ENCODE data around the gene ARHGAP10. TPM values are rescaled to one million over a fixed set of nuclear protein-coding genes. Genes with fewer than 3 reads are reported as not detected.

Gene ARHGAP10
- total RNA-seq, 1 experiment from 2014 or later, result 11.7 TPM

DNA sequence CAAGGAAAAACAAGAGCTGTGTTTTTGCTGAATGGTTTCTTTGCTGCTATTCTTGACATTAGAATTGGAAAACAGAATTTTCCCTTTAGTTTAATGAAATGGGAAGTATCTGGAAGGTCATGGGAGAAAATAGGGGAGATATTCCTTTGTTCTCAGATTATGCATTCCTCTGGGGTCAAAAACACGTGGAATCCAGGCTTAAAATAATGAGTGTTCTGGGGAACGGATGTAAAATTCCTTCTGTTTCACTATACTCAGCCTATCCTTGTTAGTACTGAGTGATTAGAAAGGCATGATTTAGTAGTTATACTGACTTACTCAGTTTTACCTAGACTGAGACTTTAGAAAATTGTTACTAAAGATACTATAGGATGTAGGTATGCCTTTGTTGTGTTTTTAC is 107.3 kb downstream of the ARHGAP10 start:
- ChIA-PET CTCF (no interaction called here), POLR2A (no interaction called here)
- no peak for ATAC-seq
- no peak for DNase-seq (ENCODE audit: low read depth, low spot score)
- in situ Hi-C loops (cut with HindIII; ENCODE audit: low pct_unique_long_range_greater_than_20kb, low sequenced_read_pairs), result no loop called here
- H3K9me3 ChIP-seq (ENCODE audit: control insufficient read depth, insufficient read depth, low read depth, low read length), result no peaks in the 10 kb centered on the region
- no peaks in the 10 kb centered on the region for H3K36me3 ChIP-seq (ENCODE audit: control insufficient read depth, insufficient read depth, low read length)
- intact Hi-C loops (cut with micrococcal nuclease; ENCODE audit: unreplicated experiment), result no loop called here
- TF ChIP-seq REST (IDR thresholded peaks at IDR 0.05; ENCODE audit: insufficient read depth in 1 of 2, low read depth in 2 of 2, low read length in 1 of 2) (no peak), TCF7L2 (IDR thresholded peaks at IDR 0.05; ENCODE audit: low read depth, low read length) (no peak), POLR2AphosphoS5 (IDR thresholded peaks at IDR 0.05; ENCODE audit: low read depth, low read length) (no peak), SIN3A (IDR thresholded peaks at IDR 0.05; ENCODE audit: borderline replicate concordance, insufficient read depth, low read depth, low read length) (no peak)
- TF ChIP-seq, protein P1, sequence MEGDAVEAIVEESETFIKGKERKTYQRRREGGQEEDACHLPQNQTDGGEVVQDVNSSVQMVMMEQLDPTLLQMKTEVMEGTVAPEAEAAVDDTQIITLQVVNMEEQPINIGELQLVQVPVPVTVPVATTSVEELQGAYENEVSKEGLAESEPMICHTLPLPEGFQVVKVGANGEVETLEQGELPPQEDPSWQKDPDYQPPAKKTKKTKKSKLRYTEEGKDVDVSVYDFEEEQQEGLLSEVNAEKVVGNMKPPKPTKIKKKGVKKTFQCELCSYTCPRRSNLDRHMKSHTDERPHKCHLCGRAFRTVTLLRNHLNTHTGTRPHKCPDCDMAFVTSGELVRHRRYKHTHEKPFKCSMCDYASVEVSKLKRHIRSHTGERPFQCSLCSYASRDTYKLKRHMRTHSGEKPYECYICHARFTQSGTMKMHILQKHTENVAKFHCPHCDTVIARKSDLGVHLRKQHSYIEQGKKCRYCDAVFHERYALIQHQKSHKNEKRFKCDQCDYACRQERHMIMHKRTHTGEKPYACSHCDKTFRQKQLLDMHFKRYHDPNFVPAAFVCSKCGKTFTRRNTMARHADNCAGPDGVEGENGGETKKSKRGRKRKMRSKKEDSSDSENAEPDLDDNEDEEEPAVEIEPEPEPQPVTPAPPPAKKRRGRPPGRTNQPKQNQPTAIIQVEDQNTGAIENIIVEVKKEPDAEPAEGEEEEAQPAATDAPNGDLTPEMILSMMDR (IDR thresholded peaks at IDR 0.05), result no peak
- no peaks in the 10 kb centered on the region for H3K27me3 ChIP-seq (ENCODE audit: control insufficient read depth, insufficient read depth, low read length)
- H3K27ac ChIP-seq (ENCODE audit: low read length), result no peak overlapping the region
- no TSS peak for BruUV-seq (replicated peaks)
- no peak overlapping the region for H3K4me3 ChIP-seq (ENCODE audit: low read depth in 2 of 2, low read length in 2 of 2)
- no peaks in the 10 kb centered on the region for H3K4me1 ChIP-seq (ENCODE audit: control insufficient read depth, insufficient read depth, low read length)

DNA sequence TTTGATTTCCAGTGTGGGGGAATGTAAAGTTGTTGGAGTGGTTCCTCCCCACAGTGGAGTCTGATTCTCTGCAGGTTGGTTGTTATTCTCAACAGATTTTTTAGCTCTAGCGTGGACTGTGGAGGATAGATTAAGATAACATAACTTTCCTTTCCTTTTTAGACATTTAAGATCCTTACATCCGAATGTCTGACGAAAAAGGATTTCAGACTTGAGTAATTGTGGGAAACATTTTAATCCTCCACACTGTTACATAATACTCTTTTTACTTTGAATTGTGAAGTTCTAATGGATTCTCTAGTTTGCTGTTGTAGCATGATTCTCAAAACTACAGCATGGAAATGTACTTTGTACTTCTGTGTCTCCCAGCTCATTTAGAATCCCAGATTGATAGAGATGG is 107.8 kb downstream of the ARHGAP10 start:
- Histone ChIP-seq H3K36me3 (ENCODE audit: control insufficient read depth, insufficient read depth, low read length) (no peaks in the 10 kb centered on the region), H3K4me3 (ENCODE audit: low read depth in 2 of 2, low read length in 2 of 2) (no peak overlapping the region), H3K4me1 (ENCODE audit: control insufficient read depth, insufficient read depth, low read length) (no peaks in the 10 kb centered on the region), H3K9me3 (ENCODE audit: control insufficient read depth, insufficient read depth, low read depth, low read length) (no peaks in the 10 kb centered on the region), H3K27me3 (ENCODE audit: control insufficient read depth, insufficient read depth, low read length) (no peaks in the 10 kb centered on the region), H3K27ac (ENCODE audit: low read length) (no peak overlapping the region)
- ATAC-seq, result no peak
- in situ Hi-C loops (cut with HindIII; ENCODE audit: low pct_unique_long_range_greater_than_20kb, low sequenced_read_pairs) (no loop called here), intact Hi-C loops (cut with micrococcal nuclease; ENCODE audit: unreplicated experiment) (no loop called here)
- ChIA-PET CTCF (no interaction called here), POLR2A (no interaction called here)
- no peak for DNase-seq (ENCODE audit: low read depth, low spot score)
- TF ChIP-seq POLR2AphosphoS5 (IDR thresholded peaks at IDR 0.05; ENCODE audit: low read depth, low read length), result no peak
- TF ChIP-seq REST (IDR thresholded peaks at IDR 0.05; ENCODE audit: insufficient read depth in 1 of 2, low read depth in 2 of 2, low read length in 1 of 2), result no peak
- no peak for TF ChIP-seq TCF7L2 (IDR thresholded peaks at IDR 0.05; ENCODE audit: low read depth, low read length)
- TF ChIP-seq, protein P1 (IDR thresholded peaks at IDR 0.05), result no peak
- BruUV-seq (replicated peaks), result no TSS peak

Data from Panc1 (cell line).